ENCODE measurements around the gene GPX4. TPM values are rescaled to one million over a fixed set of nuclear protein-coding genes. Genes with fewer than 3 reads are reported as not detected.

Gene GPX4
- total and polyA plus RNA-seq, 2 donors (not counting 1 experiment from before 2014, with no cell fraction given), result 213 to 317 TPM

DNA sequence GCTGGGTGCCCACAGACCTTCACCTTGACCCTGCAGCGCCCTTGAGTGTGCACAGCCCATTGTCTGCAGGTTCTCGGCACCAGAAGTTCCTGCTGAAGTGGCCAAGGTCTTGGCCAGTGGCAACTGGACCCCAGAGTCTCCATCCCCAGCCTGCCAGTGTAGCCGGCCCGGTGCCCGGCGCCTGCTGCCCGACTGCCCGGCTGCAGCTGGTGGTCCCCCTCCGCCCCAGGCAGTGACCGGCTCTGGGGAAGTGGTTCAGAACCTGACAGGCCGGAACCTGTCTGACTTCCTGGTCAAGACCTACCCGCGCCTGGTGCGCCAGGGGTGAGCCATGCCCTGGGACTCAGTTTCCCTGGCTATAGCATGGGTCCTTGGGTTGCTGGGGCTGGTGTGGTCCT lies 48.8 kb upstream of the GPX4 start:
- Histone ChIP-seq H3K9ac (ENCODE audit: low read length) (no peak overlapping the region), H3K36me3 (replicated peaks in 1 of 2; ENCODE audit: control extremely low read depth in 1 of 2, control insufficient read depth in 1 of 2, extremely low read depth in 1 of 2, insufficient read depth in 2 of 2, low read length in 1 of 2) (peaks cover 6 to 77% of the 10 kb centered on the region in 2 experiments)
- no peaks in the 10 kb centered on the region for H3K9me3 Mint-ChIP-seq (ENCODE audit: insufficient read depth)

More for the DNA sequence above, 48.8 kb upstream of the GPX4 start:
- ATAC-seq (ENCODE audit: low read depth) (no peak), DNase-seq (no peak)
- Mint-ChIP-seq H3K27ac (no peak overlapping the region), H3K4me3 (no peak overlapping the region), H3K27me3 (no peaks in the 10 kb centered on the region), H3K4me1 (peaks cover 19% of the 10 kb centered on the region)
- no peak for TF ChIP-seq EZH2 (IDR thresholded peaks at IDR 0.05; ENCODE audit: borderline replicate concordance, insufficient read depth, low read depth, low read length, poor library complexity, severe bottlenecking)
- TF ChIP-seq, protein P1, sequence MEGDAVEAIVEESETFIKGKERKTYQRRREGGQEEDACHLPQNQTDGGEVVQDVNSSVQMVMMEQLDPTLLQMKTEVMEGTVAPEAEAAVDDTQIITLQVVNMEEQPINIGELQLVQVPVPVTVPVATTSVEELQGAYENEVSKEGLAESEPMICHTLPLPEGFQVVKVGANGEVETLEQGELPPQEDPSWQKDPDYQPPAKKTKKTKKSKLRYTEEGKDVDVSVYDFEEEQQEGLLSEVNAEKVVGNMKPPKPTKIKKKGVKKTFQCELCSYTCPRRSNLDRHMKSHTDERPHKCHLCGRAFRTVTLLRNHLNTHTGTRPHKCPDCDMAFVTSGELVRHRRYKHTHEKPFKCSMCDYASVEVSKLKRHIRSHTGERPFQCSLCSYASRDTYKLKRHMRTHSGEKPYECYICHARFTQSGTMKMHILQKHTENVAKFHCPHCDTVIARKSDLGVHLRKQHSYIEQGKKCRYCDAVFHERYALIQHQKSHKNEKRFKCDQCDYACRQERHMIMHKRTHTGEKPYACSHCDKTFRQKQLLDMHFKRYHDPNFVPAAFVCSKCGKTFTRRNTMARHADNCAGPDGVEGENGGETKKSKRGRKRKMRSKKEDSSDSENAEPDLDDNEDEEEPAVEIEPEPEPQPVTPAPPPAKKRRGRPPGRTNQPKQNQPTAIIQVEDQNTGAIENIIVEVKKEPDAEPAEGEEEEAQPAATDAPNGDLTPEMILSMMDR (IDR thresholded peaks at IDR 0.05), result no peak
- H3K4me1 ChIP-seq (ENCODE audit: control insufficient read depth in 2 of 2, insufficient read depth in 2 of 2, low read length in 2 of 2), result peaks cover 0 to 21% of the 10 kb centered on the region in 2 donors
- CTCF ChIA-PET, result interaction anchor here (1.1 kb wide), 1 partner anchor 14 kb away, joined by 3 read pairs; no protein-coding TSS in a partner anchor
- no peak overlapping the region for H3K27ac ChIP-seq (ENCODE audit: low read length in 2 of 2)
- H3K27me3 ChIP-seq (replicated peaks in 1 of 4; ENCODE audit: control extremely low read depth in 1 of 4, control insufficient read depth in 3 of 4, insufficient read depth in 4 of 4, low read length in 3 of 4), result no peaks in the 10 kb centered on the region
- H3K9me3 ChIP-seq (ENCODE audit: control extremely low read depth in 1 of 3, control insufficient read depth in 2 of 3, insufficient read depth in 1 of 3, low read length in 2 of 3), result peaks cover 1 to 61% (median 29%) of the 10 kb centered on the region in 3 donors
- WGBS (ENCODE audit: insufficient coverage), result 92% methylated on average over 14 of the region's 14 CpGs
- H3K79me2 ChIP-seq (ENCODE audit: control insufficient read depth, insufficient read depth, low read length), result no peaks in the 10 kb centered on the region
- H3K4me3 ChIP-seq (ENCODE audit: control extremely low read depth in 1 of 5, extremely low read depth in 1 of 5, insufficient read depth in 1 of 5, low read depth in 2 of 5, low read length in 4 of 5), result no peak overlapping the region
- intact Hi-C loops (cut with micrococcal nuclease), result loop anchor here (5.0 kb wide), 1 partner anchor 137 kb away; no protein-coding TSS in a partner anchor
- H2AFZ ChIP-seq (ENCODE audit: insufficient read depth, low read depth, low read length, poor library complexity, severe bottlenecking), result no peak overlapping the region
- POLR2A ChIA-PET, result interaction anchor here (1.4 kb wide), 1 partner anchor 20 kb away, joined by 4 read pairs; no protein-coding TSS in a partner anchor
- no peaks in the 10 kb centered on the region for H4K20me1 ChIP-seq (ENCODE audit: control insufficient read depth, insufficient read depth, low read length, poor library complexity, severe bottlenecking)
- H3K4me2 ChIP-seq (replicated peaks; ENCODE audit: low read depth, low read length, poor library complexity, severe bottlenecking), result no peak overlapping the region
